ENCODE data around the gene NCAPG2. TPM values are rescaled to one million over a fixed set of nuclear protein-coding genes. Genes with fewer than 3 reads are reported as not detected.

NCAPG2 gene
- total RNA-seq, 4 donors from 2014 or later, result 4.6 to 6.4 (median 5.6) TPM

GRCh38 chr7:158586499-158587161 lies 118.0 kb downstream of the NCAPG2 start:
- H3K27me3 ChIP-seq, result peaks cover 68% of the 10 kb centered on the region
- peaks cover 9 to 31% (median 18%) of the 10 kb centered on the region in 3 donors for H3K4me1 ChIP-seq
- TF ChIP-seq POLR2AphosphoS5 (IDR thresholded peaks at IDR 0.05) (no peak), CTCF (IDR thresholded peaks at IDR 0.05) (no peak), EP300 (IDR thresholded peaks at IDR 0.05) (no peak), POLR2A (IDR thresholded peaks at IDR 0.05) (no peak)
- no peak for ATAC-seq
- H3K36me3 ChIP-seq, result no peaks in the 10 kb centered on the region
- H3K9me3 ChIP-seq, result no peaks in the 10 kb centered on the region
- no peak overlapping the region for H3K27ac ChIP-seq
- 0 to 8% methylated on average over 2 to 3 of the region's 63 CpGs for WGBS, 2 donors (ENCODE audit: low coverage in 1 of 2)
- H3K4me3 ChIP-seq, result peak overlapping the region in 1 of 2 donors; percentile 53

GRCh38 chr7:158585721-158586498 lies 118.7 kb downstream of the NCAPG2 start:
- ATAC-seq, result no peak
- peaks cover 9 to 31% (median 18%) of the 10 kb centered on the region in 3 donors for H3K4me1 ChIP-seq
- WGBS, 2 donors (ENCODE audit: low coverage in 1 of 2), result 10 to 13% methylated on average over 5 to 12 of the region's 17 CpGs
- H3K9me3 ChIP-seq, result peaks cover 0 to 3% (median 0%) of the 10 kb centered on the region in 3 donors
- H3K27me3 ChIP-seq, result peaks cover 75% of the 10 kb centered on the region
- H3K27ac ChIP-seq, result no peak overlapping the region
- peak overlapping the region in 1 of 2 donors; percentile 53 for H3K4me3 ChIP-seq
- no peaks in the 10 kb centered on the region for H3K36me3 ChIP-seq
- no peak for TF ChIP-seq POLR2A (IDR thresholded peaks at IDR 0.05)
- TF ChIP-seq POLR2AphosphoS5 (IDR thresholded peaks at IDR 0.05), result no peak
- TF ChIP-seq EP300 (IDR thresholded peaks at IDR 0.05), result no peak
- TF ChIP-seq CTCF (IDR thresholded peaks at IDR 0.05), result no peak

GRCh38 chr7:158584407-158584806 lies 120.2 kb downstream of the NCAPG2 start:
- no peak for ATAC-seq
- H3K4me3 ChIP-seq, result no peak overlapping the region
- H3K27ac ChIP-seq, result no peak overlapping the region
- H3K9me3 ChIP-seq, result peaks cover 0 to 18% (median 0%) of the 10 kb centered on the region in 3 donors
- H3K36me3 ChIP-seq, result no peaks in the 10 kb centered on the region
- WGBS, 2 donors (ENCODE audit: low coverage in 1 of 2), result 60% methylated on average over 8 of the region's 8 CpGs
- TF ChIP-seq POLR2AphosphoS5 (IDR thresholded peaks at IDR 0.05), result no peak
- TF ChIP-seq EP300 (IDR thresholded peaks at IDR 0.05), result no peak
- no peak for TF ChIP-seq CTCF (IDR thresholded peaks at IDR 0.05)
- TF ChIP-seq POLR2A (IDR thresholded peaks at IDR 0.05), result no peak
- H3K27me3 ChIP-seq, result peaks cover 89% of the 10 kb centered on the region
- peaks cover 9 to 31% (median 18%) of the 10 kb centered on the region in 3 donors for H3K4me1 ChIP-seq

- H3K27ac ChIP-seq, result no peak overlapping the region
- peaks cover 89% of the 10 kb centered on the region for H3K27me3 ChIP-seq
- no peak for TF ChIP-seq CTCF (IDR thresholded peaks at IDR 0.05)
- TF ChIP-seq POLR2A (IDR thresholded peaks at IDR 0.05), result no peak
- TF ChIP-seq EP300 (IDR thresholded peaks at IDR 0.05), result no peak
- TF ChIP-seq POLR2AphosphoS5 (IDR thresholded peaks at IDR 0.05), result no peak
- 25 to 72% methylated on average over 1 to 4 of the region's 6 CpGs for WGBS, 2 donors (ENCODE audit: low coverage in 1 of 2)
- H3K36me3 ChIP-seq, result no peaks in the 10 kb centered on the region
- ATAC-seq, result no peak
- no peak overlapping the region for H3K4me3 ChIP-seq
- peaks cover 0 to 24% (median 0%) of the 10 kb centered on the region in 3 donors for H3K9me3 ChIP-seq
- peaks cover 9 to 31% (median 18%) of the 10 kb centered on the region in 3 donors for H3K4me1 ChIP-seq
Observed at GRCh38 chr7:158583810-158584209, 120.8 kb downstream of the NCAPG2 start.

Measured in gastroesophageal sphincter (tissue), 4 donors.